ENCODE results near the gene DPCD.
"Not testable (repeated sequence)": the region's sequence is repeated elsewhere in the genome, so short reads cannot be mapped to it uniquely, and the experiment has no call there.

The DPCD gene

DNA sequence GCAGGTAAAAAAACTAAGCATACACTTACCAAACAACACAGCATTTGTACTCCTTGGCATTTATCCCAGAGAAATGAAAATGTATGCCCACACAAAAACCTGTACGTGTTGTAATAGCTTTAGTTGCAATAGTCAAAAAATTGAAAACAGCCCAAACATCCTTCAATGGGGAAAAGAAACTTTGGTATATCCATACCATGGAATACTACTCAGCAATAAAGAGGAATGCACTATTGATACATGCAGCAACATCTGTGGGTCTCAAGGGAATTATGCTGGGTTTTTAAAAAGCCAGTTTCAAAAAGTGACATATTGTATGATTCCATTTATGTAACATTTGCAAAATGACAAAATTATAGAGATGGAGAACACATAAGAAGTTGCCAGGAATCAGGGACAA is 35.4 kb downstream of the DPCD start:
- no peak for DNase-seq

DNA sequence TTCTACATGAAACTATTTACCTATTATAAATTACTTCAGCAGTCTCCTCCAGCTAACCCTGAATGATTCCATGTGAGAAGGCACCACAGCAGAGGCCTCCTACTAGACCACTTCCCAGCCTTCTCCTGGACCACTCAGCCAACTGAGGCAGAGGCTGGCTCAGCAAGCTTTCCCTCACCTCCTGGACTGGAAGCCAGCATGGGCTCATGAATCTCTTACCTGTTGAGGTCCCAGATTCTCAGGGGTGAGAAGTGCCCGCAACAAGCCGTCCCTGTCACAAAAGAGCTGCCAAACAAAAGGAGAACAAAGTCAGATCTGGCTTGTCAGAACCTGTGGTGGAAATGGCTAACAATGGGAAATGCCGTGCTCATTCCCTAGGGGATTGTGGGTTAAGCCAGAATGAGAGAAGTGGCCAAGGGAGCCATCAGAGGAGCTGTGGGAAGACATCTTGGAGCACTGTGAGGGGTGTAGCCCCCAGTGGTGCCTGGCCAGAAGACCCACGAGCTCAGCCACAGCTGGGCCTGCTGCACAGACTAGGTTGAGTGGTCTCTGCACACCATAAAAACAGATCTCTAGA is 36.5 kb downstream of the DPCD start:
- DNase-seq: no peak

- no peak for DNase-seq
Measured at GRCh38 chr10:101625821-101626412, 37.8 kb downstream of the DPCD start.

GRCh38 chr10:101629837-101630632 is 41.9 kb downstream of the DPCD start:
- no peak for DNase-seq

GRCh38 chr10:101630633-101630920 is 42.5 kb downstream of the DPCD start:
- no peak for DNase-seq

DNA sequence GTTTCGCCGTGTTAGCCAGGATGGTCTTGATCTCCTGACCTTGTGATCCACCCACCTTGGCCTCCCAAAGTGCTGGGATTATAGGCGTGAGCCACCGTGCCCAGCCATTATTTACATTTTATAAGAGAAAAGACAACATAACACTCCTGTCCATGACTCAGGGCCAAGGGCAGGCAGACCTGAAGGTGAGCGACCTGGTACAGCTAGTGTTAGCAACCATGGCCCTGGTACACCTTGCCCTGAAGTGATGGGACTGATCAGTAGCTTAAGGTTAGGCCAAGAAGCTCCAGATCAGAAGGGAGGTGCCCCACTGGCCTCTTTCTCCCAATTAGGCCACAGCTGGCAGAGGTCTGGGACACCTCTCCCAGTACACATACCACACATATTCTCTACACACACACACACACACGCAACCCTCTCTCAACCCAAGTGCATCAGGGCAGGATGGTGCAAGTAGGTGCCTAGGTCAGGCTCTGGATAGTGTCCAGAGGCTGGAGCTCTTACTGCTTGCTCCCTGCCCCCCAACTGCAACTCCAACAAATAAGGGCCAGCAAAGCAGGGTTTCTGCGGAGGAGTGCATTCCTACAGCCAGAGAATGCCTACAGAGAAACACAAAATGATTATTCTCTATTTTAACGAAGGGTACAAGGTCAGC is 43.8 kb downstream of the DPCD start:
- no peak for DNase-seq

DNA sequence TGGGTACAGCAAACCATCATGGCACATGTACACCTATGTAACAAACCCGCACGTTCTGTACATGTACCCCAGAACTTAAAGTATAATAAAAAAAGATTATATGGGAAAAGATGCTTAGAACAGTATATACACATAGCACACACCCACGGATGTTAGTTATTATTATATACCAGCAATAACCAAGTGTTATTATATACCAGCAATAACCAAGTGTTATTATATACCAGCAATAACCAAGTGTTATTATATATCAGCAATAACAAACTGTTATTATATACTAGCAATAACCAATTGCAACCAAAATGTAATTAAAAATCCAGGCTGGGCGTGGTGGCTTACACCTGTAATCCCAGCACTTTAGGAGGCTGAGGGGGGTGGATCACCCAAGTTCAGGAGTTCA is 45.4 kb downstream of the DPCD start:
- DNase-seq: not testable (repeated sequence)

- DNase-seq: no peak
Measured at GRCh38 chr10:101639141-101639900, 51.2 kb downstream of the DPCD start.

DNA sequence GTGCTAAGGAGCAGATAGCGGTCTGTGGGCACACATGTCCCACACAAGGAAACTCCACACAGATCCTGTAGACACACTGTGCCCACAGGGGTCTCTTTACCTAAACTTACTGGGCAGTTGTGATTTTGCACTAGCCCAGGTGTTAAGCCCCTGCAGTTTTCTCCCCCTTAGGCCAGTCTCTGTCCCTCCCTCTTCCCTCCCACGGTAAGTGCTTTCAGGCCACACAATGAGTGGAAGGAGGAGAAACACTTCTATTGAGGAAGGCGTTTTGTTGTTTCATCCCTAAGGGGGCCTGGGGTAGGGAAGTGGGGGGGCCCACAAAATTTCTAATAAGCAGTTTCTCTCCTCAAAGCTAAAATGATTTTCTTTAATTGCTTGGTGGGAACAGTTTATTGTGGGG is 55.4 kb downstream of the DPCD start:
- no peak for DNase-seq

- no peak for DNase-seq
Measured at GRCh38 chr10:101644002-101644401, 55.9 kb downstream of the DPCD start.

DNA sequence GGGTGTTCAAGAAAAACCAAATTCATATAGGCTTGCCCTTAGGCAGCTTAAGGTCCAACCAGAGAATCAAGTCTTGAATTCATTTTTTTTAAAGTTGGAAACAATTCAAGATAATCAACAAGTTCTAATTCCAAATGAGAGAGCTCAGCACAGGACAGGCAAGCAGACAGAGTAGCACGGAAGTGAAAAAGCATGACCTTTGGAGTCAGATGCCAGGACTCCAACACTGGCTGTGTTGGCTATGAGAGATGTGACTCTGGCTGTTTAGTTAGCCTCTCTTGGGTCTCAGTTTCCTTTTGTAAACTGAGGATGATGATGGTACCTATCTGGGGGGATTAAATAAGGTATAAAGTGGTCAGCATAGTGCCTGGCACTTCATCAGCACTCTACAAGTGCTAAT is 57.5 kb downstream of the DPCD start:
- no peak for DNase-seq

- no peak for DNase-seq
Measured at GRCh38 chr10:101646364-101646763, 58.2 kb downstream of the DPCD start.

DNA sequence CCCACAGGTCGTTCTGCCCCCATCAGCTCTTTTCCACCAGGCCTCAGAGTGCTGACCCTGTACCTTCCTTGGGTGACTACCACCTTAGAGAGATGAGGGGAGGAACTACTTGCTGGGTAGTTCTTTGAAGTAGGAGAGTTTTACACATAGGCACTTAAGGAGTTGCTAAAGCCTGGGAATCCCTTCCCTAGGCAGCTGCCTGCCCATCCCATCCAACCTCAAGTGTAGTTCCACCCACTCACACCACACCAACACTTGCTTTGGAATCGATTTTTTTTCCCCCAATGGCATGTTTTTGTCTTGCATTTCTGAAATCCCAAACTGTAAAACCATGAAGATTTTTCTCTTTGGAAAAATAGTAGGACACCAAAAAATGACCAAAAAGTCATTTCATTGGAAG is 59.1 kb downstream of the DPCD start:
- DNase-seq: no peak

GRCh38 chr10:101649525-101650085 is 61.5 kb downstream of the DPCD start:
- DNase-seq: no peak

GRCh38 chr10:101650863-101651262 is 62.7 kb downstream of the DPCD start:
- DNase-seq: no peak

- DNase-seq: no peak
Measured at GRCh38 chr10:101651336-101651735, 63.2 kb downstream of the DPCD start.

DNA sequence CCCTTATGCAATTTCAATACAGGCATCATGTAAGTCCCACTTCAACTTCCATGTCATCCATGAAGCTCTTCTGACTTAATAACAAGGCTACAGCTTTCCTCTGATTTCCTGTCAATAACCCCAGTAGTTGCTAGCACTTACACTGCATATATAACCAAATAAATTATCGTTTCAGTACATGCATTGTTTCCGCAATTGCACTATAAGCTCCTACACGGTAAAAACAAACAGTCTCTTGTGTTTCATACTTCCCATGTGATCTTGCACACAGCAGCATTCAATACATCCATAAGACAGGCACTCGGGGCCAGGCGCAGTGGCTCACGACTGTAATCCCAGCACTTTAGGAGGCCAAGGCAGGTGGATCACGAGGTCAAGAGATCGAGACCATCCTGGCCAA is 65.4 kb downstream of the DPCD start:
- DNase-seq: no peak

DNA sequence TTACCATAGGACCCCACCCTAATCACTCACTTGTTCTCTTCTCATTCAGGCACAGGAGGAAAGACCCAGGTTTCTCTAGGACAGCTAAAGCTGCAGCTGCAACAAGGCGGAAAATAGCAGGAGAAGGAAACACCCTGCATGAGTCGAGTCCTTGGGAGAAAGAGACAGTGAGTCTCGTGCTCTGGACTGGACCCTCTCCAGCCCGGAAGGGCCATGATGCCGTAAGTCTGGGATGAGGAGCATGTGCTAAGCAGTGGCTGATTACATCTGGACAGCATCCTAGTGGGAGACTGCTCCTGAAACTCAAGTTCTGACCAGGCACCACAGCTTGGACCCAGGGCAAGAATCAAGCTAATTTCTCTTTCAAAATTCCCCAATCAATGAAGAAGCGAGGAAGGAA is 67.4 kb downstream of the DPCD start:
- no peak for DNase-seq

DNA sequence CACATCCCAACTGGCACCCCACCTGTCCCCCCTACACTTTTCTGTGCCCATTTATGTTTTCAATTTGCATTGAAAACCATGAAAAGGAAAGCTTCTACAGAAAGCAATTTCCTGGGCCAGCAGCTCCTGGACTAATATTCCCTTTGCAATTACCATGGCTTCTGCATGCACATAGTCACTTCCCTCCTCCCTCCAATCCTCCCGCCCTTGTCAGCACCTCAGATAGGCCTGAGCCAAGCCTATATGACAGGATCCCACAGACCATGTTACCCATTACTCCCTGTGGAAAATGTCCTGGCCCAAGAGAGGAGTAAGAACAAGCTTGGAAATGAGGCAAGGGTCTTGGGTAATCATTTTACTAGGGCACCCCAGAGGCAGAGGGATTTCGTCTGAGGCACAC is 68.8 kb downstream of the DPCD start:
- no peak for DNase-seq

- DNase-seq: no peak
Measured at GRCh38 chr10:101658975-101659374, 70.9 kb downstream of the DPCD start.
